Heart left ventricle (tissue), 13 donors: ENCODE measurements around the gene MPRIP.

Source experiments
- POLR2A ChIP-seq, 2 donors: fragments of 450-650 bp; IDR thresholded peaks; one replicate each; pipeline ENCODE4 v1.6.1; 2017; ENCODE audit warnings: antibody characterized with exemption in 2 of 2, mild to moderate bottlenecking in 2 of 2, moderate library complexity in 2 of 2
- TF ChIP-seq, protein P1 (sequence below), 12 donors: fragments of 200-600 bp; sonication (generic) in 4 of 12; IDR thresholded peaks; one replicate each; pipeline versions ENCODE4 v1.5.0 to v1.8.0; 2018 to 2022; ENCODE audit warnings: antibody characterized with exemption in 12 of 12, mild to moderate bottlenecking in 5 of 12
- donor health status: ischemic (EF 13 %, LVEDD 7.1; RV severe dilation, severe dysfunction).
- donor health status: DM: no; HTN: yes; CAD: no.
- donor health status: DM: no; HTN: no; CAD: no.
- donor health status: ischemic (EF 25% LVEDD 6.9; RV normal size, moderate dysfunction).
- donor health status: ischemic (EF 25% LVEDD 5.7; RV mildly dilated, moderate dysfunction).
- donor health status: ischemic (EF 35%, LVEDD 5.7; RV mildly dilated, moderate dysfunction).
- donor health status: nonischemic (EF 11% LVEDD 7.7; RV severe dilation, severe dysfunction).
- donor health status: DM: yes; HTN: yes; CAD: no.
- donor health status: PGD.
- donor health status: ischemic (EF 29% LVEDD 5.4; RV normal size, mild dysfunction).
- donor health status: nonischemic (EF 23%, LVEDD 6.1; RV moderate dilation, normal function).

DNA sequence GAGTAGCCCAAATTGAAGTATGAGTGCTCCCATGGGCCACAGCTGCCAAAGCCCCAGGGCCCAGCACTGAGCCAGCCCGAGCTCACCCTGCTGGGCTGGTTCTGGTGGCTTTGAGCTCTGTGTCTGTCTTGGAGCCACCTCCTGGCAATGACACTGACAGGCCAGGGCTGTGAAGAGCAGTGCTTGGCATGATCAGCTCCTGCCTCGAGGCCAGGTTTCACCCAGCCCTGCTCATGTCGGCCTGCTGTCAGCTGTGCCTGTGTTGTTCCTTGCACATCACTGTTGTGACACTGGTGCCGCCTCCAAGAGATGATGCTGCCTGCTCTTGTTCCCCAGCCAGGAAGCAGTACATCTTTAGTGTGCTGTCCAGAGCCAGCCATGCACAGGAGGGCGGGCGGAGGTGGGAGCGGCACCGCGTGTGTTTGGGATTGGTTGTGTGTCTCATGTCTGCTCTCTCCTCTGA lies 137.9 kb downstream of the MPRIP start:
- TF ChIP-seq POLR2A (IDR thresholded peaks at IDR 0.05) = no peak
- TF ChIP-seq, protein P1, sequence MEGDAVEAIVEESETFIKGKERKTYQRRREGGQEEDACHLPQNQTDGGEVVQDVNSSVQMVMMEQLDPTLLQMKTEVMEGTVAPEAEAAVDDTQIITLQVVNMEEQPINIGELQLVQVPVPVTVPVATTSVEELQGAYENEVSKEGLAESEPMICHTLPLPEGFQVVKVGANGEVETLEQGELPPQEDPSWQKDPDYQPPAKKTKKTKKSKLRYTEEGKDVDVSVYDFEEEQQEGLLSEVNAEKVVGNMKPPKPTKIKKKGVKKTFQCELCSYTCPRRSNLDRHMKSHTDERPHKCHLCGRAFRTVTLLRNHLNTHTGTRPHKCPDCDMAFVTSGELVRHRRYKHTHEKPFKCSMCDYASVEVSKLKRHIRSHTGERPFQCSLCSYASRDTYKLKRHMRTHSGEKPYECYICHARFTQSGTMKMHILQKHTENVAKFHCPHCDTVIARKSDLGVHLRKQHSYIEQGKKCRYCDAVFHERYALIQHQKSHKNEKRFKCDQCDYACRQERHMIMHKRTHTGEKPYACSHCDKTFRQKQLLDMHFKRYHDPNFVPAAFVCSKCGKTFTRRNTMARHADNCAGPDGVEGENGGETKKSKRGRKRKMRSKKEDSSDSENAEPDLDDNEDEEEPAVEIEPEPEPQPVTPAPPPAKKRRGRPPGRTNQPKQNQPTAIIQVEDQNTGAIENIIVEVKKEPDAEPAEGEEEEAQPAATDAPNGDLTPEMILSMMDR (IDR thresholded peaks at IDR 0.05) = no peak
